Panc1 (cell line): Measurements from ENCODE around the gene MKRN2.

ENCODE experiments used
- CTCF ChIP-seq: fragments of 450-650 bp; IDR thresholded peaks from 2 replicates; pipeline ENCODE4 v1.5.1; 2017; ENCODE audit warnings: mild to moderate bottlenecking
- POLR2AphosphoS5 ChIP-seq: IDR thresholded peaks from 2 replicates; pipeline ENCODE4 v1.6.1; 2012; ENCODE audit warnings: mild to moderate bottlenecking, low read depth, low read length, moderate library complexity
- REST ChIP-seq, 2 experiments: IDR thresholded peaks; 2 replicates each; pipeline ENCODE4 v1.6.1; 2011 to 2012; ENCODE audit warnings: low read depth in 2 of 2, control low read depth in 1 of 2, low read length in 1 of 2, mild to moderate bottlenecking in 1 of 2, moderate library complexity in 1 of 2; ENCODE audit not compliant: insufficient read depth in 1 of 2
- SIN3A ChIP-seq: IDR thresholded peaks from 2 replicates; pipeline ENCODE4 v1.6.1; 2012; ENCODE audit warnings: low read depth, mild to moderate bottlenecking, low read length, moderate library complexity, borderline replicate concordance; ENCODE audit not compliant: insufficient read depth
- TCF7L2 ChIP-seq: IDR thresholded peaks from 2 replicates; pipeline ENCODE4 v1.6.1; 2011; ENCODE audit warnings: mild to moderate bottlenecking, low read depth, low read length, inconsistent platforms

DNA sequence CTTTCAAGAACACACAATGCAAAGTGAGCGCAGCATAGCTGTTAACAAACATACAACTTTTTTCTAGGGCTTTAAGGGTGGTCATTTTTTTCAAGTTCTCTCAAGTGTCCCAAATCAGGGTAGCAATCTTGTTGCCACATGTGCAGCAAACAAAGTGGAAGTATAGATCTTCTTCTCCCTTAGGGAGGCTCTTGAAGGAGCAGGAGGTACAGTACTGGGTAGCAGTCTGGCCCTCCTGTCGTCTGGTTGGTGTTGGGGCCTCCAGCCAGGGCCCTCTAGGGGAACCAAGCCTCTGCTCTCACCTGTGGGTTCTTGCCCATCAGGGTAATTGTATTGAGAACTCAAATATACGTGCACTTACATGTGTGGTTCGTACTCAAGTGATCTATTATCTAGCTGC is 25.8 kb downstream of the MKRN2 start:
- TF ChIP-seq CTCF: no peak
- no peak for TF ChIP-seq REST (IDR thresholded peaks at IDR 0.05; ENCODE audit: insufficient read depth in 1 of 2, low read depth in 2 of 2, low read length in 1 of 2)
- TF ChIP-seq POLR2AphosphoS5: no peak
- TF ChIP-seq SIN3A: no peak
- no peak for TF ChIP-seq TCF7L2
